Measurements from ENCODE around the gene THRB. TPM values are rescaled to one million over a fixed set of nuclear protein-coding genes. Genes with fewer than 3 reads are reported as not detected.

THRB gene
- polyA plus RNA-seq, 2 of the 4 experiments (the other 2 are of a cell fraction), result 2.0 to 2.3 TPM

DNA sequence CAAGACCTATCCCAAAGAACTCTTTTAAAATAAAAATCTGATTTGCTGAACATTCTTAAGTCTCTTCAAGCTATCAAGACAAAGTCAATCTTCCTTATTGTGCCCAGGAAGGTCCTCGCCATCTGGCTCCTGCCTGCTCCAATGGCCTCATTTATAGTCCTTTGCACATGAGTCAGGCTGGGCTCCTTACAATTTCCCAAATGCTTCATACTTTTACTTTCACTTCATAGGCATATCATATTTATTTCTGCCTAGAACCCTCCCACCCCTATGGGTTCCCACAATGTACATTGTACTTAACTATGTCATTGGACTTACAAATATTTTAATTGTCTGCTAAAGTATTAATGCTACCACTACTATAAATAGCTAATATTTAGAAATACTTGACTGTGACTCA lies 9.1 kb downstream of the THRB start:
- H3K9me3 ChIP-seq, result no peaks in the 10 kb centered on the region
- ChIA-PET POLR2A (no interaction called here), CTCF (interaction anchor here (1.4 to 2.3 kb wide), 2 partner anchors 9 to 11 kb away, joined by 3 to 11 read pairs; no protein-coding TSS in a partner anchor)
- WGBS (ENCODE audit: missing lambda C conversion rate), result 81% methylated on average over 1 of the region's 1 CpG
- DNase-seq (ENCODE audit: low read depth in 1 of 2, low spot score in 1 of 2), result no peak
- H3K4me1 ChIP-seq, result peaks cover 20% of the 10 kb centered on the region; the same call in 2 of the 3 replicates
- TF ChIP-seq, protein P1, sequence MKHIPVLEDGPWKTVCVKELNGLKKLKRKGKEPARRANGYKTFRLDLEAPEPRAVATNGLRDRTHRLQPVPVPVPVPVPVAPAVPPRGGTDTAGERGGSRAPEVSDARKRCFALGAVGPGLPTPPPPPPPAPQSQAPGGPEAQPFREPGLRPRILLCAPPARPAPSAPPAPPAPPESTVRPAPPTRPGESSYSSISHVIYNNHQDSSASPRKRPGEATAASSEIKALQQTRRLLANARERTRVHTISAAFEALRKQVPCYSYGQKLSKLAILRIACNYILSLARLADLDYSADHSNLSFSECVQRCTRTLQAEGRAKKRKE (CRISPR knock-in tag; IDR thresholded peaks at IDR 0.05; ENCODE audit: low read depth), result no peak
- TF ChIP-seq ZNF302 (CRISPR knock-in tag; IDR thresholded peaks at IDR 0.05) (no peak), ZC3H11A (IDR thresholded peaks at IDR 0.05) (no peak), CHD4 (IDR thresholded peaks at IDR 0.05; ENCODE audit: borderline replicate concordance) (no peak), POLR2A (IDR thresholded peaks at IDR 0.05; ENCODE audit: low read length) (no peak), HDAC2 (IDR thresholded peaks at IDR 0.05) (no peak), FOXS1 (CRISPR knock-in tag; IDR thresholded peaks at IDR 0.05) (no peak), ESRRA (IDR thresholded peaks at IDR 0.05; ENCODE audit: borderline replicate concordance, low read length) (no peak), SMC3 (IDR thresholded peaks at IDR 0.05) (no peak), POLR2AphosphoS2 (conservative IDR thresholded peaks at IDR 0.05; ENCODE audit: low read length) (no peak), ZFP36 (IDR thresholded peaks at IDR 0.05; ENCODE audit: borderline replicate concordance, partially characterized antibody) (no peak), CEBPB (IDR thresholded peaks at IDR 0.05) (no peak), TFCP2L1 (CRISPR knock-in tag; IDR thresholded peaks at IDR 0.05) (no peak), RFX5 (IDR thresholded peaks at IDR 0.05) (no peak)
- TF ChIP-seq, protein P2, sequence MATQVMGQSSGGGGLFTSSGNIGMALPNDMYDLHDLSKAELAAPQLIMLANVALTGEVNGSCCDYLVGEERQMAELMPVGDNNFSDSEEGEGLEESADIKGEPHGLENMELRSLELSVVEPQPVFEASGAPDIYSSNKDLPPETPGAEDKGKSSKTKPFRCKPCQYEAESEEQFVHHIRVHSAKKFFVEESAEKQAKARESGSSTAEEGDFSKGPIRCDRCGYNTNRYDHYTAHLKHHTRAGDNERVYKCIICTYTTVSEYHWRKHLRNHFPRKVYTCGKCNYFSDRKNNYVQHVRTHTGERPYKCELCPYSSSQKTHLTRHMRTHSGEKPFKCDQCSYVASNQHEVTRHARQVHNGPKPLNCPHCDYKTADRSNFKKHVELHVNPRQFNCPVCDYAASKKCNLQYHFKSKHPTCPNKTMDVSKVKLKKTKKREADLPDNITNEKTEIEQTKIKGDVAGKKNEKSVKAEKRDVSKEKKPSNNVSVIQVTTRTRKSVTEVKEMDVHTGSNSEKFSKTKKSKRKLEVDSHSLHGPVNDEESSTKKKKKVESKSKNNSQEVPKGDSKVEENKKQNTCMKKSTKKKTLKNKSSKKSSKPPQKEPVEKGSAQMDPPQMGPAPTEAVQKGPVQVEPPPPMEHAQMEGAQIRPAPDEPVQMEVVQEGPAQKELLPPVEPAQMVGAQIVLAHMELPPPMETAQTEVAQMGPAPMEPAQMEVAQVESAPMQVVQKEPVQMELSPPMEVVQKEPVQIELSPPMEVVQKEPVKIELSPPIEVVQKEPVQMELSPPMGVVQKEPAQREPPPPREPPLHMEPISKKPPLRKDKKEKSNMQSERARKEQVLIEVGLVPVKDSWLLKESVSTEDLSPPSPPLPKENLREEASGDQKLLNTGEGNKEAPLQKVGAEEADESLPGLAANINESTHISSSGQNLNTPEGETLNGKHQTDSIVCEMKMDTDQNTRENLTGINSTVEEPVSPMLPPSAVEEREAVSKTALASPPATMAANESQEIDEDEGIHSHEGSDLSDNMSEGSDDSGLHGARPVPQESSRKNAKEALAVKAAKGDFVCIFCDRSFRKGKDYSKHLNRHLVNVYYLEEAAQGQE (IDR thresholded peaks at IDR 0.05), result no peak
- no peak for FAIRE-seq
- no peak overlapping the region for H3K27ac ChIP-seq
- 0 out of 3 replicates have a peak overlapping the region, but pooled peaks have one; percentile 4 for H3K4me2 ChIP-seq
- ATAC-seq, result no peak
- H3K4me3 ChIP-seq, result no peak overlapping the region

DNA sequence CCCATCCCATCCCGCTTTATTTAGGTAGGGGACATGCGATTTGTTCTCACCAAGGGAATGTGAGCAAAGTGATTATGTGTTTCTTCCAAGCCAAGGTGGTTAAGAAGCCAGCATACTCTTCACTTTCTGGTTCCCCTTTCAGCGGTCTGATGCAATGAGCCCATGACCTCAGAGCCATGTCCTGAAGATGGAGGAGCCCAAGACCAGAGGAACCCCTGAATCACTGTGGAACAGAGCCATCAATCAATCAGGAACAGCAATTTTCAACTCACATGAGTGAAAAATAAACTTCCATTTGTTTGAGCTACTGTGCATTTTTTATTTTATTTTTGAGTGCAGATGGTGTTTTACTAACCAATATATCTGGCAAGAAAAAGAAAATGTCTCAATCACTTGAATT lies 10.8 kb downstream of the THRB start:
- 50% methylated on average over 3 of the region's 3 CpGs for WGBS (ENCODE audit: missing lambda C conversion rate)
- TF ChIP-seq, protein P3, sequence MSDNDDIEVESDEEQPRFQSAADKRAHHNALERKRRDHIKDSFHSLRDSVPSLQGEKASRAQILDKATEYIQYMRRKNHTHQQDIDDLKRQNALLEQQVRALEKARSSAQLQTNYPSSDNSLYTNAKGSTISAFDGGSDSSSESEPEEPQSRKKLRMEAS (IDR thresholded peaks at IDR 0.05), result no peak
- TF ChIP-seq, protein P4, sequence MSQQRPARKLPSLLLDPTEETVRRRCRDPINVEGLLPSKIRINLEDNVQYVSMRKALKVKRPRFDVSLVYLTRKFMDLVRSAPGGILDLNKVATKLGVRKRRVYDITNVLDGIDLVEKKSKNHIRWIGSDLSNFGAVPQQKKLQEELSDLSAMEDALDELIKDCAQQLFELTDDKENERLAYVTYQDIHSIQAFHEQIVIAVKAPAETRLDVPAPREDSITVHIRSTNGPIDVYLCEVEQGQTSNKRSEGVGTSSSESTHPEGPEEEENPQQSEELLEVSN (IDR thresholded peaks at IDR 0.05; ENCODE audit: borderline replicate concordance, low read depth), result no peak
- TF ChIP-seq NFE2L2 (conservative IDR thresholded peaks at IDR 0.05; ENCODE audit: low read length), result no peak
- no peak for TF ChIP-seq KDM1A (IDR thresholded peaks at IDR 0.05; ENCODE audit: low read depth)
- TF ChIP-seq HOXB5 (CRISPR knock-in tag; IDR thresholded peaks at IDR 0.05), result no peak
- no peak for TF ChIP-seq CHD2 (IDR thresholded peaks at IDR 0.05; ENCODE audit: low read length, partially characterized antibody)
- DNase-seq (ENCODE audit: low read depth in 1 of 2, low spot score in 1 of 2) (no peak), FAIRE-seq (no peak), ATAC-seq (no peak)
- POLR2A ChIA-PET, result no interaction called here
- Histone ChIP-seq H3K9me3 (no peaks in the 10 kb centered on the region), H3K4me2 (no peak overlapping the region), H3K4me1 (0 out of 3 replicates have a peak, but pooled peaks cover 8% of the 10 kb centered on the region), H3K27ac (no peak overlapping the region), H3K4me3 (no peak overlapping the region)
- CTCF ChIA-PET, result interaction anchor here (0.6 to 2.3 kb wide), 2 partner anchors 12 to 484 kb away, joined by 3 to 11 read pairs; no protein-coding TSS in a partner anchor
